ENCODE results near the gene GAB2. TPM values are rescaled to one million over a fixed set of nuclear protein-coding genes. Genes with fewer than 3 reads are reported as not detected.

GAB2 gene
- polyA plus RNA-seq, 2 of the 4 experiments (the other 2 are of a cell fraction) = 2.8 to 4.7 TPM

- TF ChIP-seq, protein P1, sequence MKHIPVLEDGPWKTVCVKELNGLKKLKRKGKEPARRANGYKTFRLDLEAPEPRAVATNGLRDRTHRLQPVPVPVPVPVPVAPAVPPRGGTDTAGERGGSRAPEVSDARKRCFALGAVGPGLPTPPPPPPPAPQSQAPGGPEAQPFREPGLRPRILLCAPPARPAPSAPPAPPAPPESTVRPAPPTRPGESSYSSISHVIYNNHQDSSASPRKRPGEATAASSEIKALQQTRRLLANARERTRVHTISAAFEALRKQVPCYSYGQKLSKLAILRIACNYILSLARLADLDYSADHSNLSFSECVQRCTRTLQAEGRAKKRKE (CRISPR knock-in tag; IDR thresholded peaks at IDR 0.05; ENCODE audit: low read depth) = no peak
- TF ChIP-seq POLR2AphosphoS2 (conservative IDR thresholded peaks at IDR 0.05; ENCODE audit: low read length) (no peak), JUNB (IDR thresholded peaks at IDR 0.05) (0 out of 2 replicates have a peak, but pooled peaks have one; percentile 23), BCL3 (IDR thresholded peaks at IDR 0.05) (0 out of 3 replicates have a peak, but pooled peaks have one; percentile 42), HDAC2 (IDR thresholded peaks at IDR 0.05) (no peak), MYC (IDR thresholded peaks at IDR 0.05; ENCODE audit: borderline replicate concordance, low read length) (peak; percentile 70; the same call in 1 of the 2 replicates), NFE2L2 (conservative IDR thresholded peaks at IDR 0.05; ENCODE audit: low read length) (0 out of 2 replicates have a peak, but pooled peaks have one; percentile 22), PHF8 (IDR thresholded peaks at IDR 0.05; ENCODE audit: borderline replicate concordance, low read depth) (peak; percentile 21; the same call in 1 of the 2 replicates), RARB (CRISPR knock-in tag; IDR thresholded peaks at IDR 0.05) (no peak), CHD2 (IDR thresholded peaks at IDR 0.05; ENCODE audit: low read length, partially characterized antibody) (no peak), POLR2A (IDR thresholded peaks at IDR 0.05; ENCODE audit: low read length) (no peak; the same call in 1 of the 2 replicates), HOXA7 (CRISPR knock-in tag; IDR thresholded peaks at IDR 0.05) (no peak), FOXS1 (CRISPR knock-in tag; IDR thresholded peaks at IDR 0.05) (no peak), HOXB5 (CRISPR knock-in tag; IDR thresholded peaks at IDR 0.05) (no peak), CBX2 (IDR thresholded peaks at IDR 0.05; ENCODE audit: borderline replicate concordance, low read depth) (no peak), JUN (IDR thresholded peaks at IDR 0.05) (peak in 1 of 2 experiments; percentile 51; a peak in 2 of 5 replicates), KDM1A (IDR thresholded peaks at IDR 0.05; ENCODE audit: low read depth) (0 out of 2 replicates have a peak, but pooled peaks have one; percentile 6), GATA3 (IDR thresholded peaks at IDR 0.05; ENCODE audit: borderline replicate concordance) (no peak), ELK1 (IDR thresholded peaks at IDR 0.05; ENCODE audit: low read depth, low read length) (no peak), ESRRA (IDR thresholded peaks at IDR 0.05; ENCODE audit: borderline replicate concordance, low read length) (no peak), EHMT2 (IDR thresholded peaks at IDR 0.05; ENCODE audit: low read depth) (no peak), ZFP36 (IDR thresholded peaks at IDR 0.05; ENCODE audit: borderline replicate concordance, partially characterized antibody) (no peak), BHLHE40 (IDR thresholded peaks at IDR 0.05; ENCODE audit: low read depth, low read length) (peak; percentile 81; the same call in 1 of the 2 replicates), ZSCAN20 (CRISPR knock-in tag; IDR thresholded peaks at IDR 0.05) (no peak)
- TF ChIP-seq, protein P2, sequence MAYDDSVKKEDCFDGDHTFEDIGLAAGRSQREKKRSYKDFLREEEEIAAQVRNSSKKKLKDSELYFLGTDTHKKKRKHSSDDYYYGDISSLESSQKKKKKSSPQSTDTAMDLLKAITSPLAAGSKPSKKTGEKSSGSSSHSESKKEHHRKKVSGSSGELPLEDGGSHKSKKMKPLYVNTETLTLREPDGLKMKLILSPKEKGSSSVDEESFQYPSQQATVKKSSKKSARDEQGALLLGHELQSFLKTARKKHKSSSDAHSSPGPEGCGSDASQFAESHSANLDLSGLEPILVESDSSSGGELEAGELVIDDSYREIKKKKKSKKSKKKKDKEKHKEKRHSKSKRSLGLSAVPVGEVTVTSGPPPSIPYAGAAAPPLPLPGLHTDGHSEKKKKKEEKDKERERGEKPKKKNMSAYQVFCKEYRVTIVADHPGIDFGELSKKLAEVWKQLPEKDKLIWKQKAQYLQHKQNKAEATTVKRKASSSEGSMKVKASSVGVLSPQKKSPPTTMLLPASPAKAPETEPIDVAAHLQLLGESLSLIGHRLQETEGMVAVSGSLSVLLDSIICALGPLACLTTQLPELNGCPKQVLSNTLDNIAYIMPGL (CRISPR knock-in tag; IDR thresholded peaks at IDR 0.05; ENCODE audit: borderline replicate concordance) = no peak
These were observed 1.1 kb downstream of the GAB2 start (continued) for GRCh38 chr11:78416285-78417174.
